ENCODE data around the gene CLDN9. TPM values are rescaled to one million over a fixed set of nuclear protein-coding genes. Genes with fewer than 3 reads are reported as not detected.

CLDN9 gene
- total and polyA plus RNA-seq, 7 donors: 0.28 TPM; not detected in 6

DNA sequence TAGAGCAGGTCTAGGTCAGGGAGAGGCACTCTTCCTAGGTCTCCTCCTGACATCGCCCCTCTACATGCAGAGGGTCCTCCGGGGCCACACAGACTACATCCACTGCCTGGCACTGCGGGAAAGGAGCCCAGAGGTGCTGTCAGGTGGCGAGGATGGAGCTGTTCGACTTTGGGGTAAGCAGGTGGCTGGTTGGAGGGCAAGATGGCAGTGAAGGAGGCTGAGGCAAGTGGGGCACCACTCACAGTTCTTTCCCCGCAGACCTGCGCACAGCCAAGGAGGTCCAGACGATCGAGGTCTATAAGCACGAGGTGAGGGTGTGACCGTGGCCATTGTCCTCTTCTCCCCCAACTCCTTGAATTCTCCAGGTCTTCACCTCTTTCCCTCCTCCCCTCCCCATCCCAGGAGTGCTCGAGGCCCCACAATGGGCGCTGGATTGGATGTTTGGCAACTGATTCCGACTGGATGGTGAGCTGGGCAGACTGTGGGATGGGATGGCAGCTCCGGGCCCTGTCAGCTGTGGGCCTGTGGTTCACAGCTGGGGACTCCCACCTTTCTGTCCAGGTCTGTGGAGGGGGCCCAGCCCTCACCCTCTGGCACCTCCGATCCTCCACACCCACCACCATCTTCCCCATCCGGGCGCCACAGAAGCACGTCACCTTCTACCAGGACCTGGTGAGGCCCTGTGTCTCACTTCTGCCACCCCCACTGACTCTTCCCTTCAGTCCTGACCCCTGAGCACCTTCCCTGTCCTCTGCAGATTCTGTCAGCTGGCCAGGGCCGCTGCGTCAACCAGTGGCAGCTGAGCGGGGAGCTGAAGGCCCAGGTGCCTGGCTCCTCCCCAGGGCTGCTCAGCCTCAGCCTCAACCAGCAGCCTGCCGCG is 14.1 kb downstream of the CLDN9 start:
- intact Hi-C loops (cut with DNase I): no loop called here
- peaks cover 0 to 56% (median 48%) of the 10 kb centered on the region in 4 donors for H3K4me1 ChIP-seq
- DNase-seq: no peak

DNA sequence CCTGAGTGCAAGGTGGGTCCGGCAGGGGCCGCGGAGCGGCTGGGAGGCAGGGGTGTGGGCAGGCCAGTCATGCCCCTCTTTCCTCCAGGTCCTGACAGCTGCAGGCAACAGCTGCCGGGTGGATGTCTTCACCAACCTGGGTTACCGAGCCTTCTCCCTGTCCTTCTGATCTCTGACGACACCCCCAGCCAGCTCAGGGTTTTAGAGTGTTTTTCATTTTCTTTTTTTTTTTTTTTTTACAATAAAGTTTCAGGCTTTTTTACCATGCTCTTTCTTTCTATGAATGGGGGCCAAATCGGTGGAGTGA is 14.7 kb downstream of the CLDN9 start:
- WGBS, 2 donors: 80 to 90% methylated on average over 8 of the region's 8 CpGs
- intact Hi-C loops (cut with DNase I): no loop called here

More for the DNA sequence above, 14.1 kb downstream of the CLDN9 start:
- 94 to 95% methylated on average over 24 of the region's 24 CpGs for WGBS, 2 donors
- peaks cover 0 to 20% (median 15%) of the 10 kb centered on the region in 4 donors for H3K36me3 ChIP-seq
- no peak overlapping the region for H3K27ac ChIP-seq
- no peaks in the 10 kb centered on the region for H3K9me3 ChIP-seq
- TF ChIP-seq POLR2A (IDR thresholded peaks at IDR 0.05): no peak
- TF ChIP-seq, protein P1, sequence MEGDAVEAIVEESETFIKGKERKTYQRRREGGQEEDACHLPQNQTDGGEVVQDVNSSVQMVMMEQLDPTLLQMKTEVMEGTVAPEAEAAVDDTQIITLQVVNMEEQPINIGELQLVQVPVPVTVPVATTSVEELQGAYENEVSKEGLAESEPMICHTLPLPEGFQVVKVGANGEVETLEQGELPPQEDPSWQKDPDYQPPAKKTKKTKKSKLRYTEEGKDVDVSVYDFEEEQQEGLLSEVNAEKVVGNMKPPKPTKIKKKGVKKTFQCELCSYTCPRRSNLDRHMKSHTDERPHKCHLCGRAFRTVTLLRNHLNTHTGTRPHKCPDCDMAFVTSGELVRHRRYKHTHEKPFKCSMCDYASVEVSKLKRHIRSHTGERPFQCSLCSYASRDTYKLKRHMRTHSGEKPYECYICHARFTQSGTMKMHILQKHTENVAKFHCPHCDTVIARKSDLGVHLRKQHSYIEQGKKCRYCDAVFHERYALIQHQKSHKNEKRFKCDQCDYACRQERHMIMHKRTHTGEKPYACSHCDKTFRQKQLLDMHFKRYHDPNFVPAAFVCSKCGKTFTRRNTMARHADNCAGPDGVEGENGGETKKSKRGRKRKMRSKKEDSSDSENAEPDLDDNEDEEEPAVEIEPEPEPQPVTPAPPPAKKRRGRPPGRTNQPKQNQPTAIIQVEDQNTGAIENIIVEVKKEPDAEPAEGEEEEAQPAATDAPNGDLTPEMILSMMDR (IDR thresholded peaks at IDR 0.05): no peak
- no peak for TF ChIP-seq EP300 (IDR thresholded peaks at IDR 0.05)
- no peak for TF ChIP-seq POLR2AphosphoS5 (IDR thresholded peaks at IDR 0.05)
- peaks cover 24 to 35% (median 30%) of the 10 kb centered on the region in 3 donors for H3K27me3 ChIP-seq
- H3K4me3 ChIP-seq: no peak overlapping the region

DNA sequence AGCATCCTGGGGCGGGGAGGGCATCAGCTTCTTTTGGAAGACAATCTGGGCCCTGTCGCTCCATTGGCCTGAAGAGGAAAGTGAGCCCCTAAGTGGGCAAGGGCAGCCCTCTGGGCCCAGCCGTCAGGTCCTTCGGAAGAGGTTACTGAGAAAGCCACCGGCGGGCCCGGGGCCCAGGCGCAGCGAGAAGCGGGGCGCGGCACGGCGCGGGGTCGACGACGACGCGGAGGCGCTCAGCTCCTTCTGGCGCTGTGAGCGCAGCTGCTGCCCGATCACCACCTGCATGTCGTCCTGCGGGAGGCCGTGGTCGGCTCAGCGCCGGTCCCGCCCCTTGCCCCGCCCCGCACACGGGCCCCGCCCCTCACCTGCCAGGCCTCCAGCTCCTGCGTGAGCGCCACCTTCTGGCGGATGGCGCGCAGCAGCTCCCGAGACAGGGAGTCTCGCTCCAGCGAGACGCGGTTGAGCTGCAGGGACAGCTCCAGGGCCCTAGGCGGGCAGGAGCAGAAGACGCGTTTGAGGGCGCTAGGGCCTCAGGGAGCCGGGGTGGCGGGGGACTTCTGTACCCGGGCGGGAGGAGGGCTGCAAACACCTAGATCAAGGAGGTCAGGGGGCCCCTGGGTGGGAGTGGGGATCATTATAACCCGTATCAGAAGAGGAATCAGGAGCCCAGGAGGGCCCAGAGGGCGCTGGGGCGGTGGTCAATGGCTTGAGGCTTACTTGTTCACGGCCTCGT is 15.4 kb downstream of the CLDN9 start:
- peak overlapping the region in 1 of 4 donors; percentile 15 for H3K4me3 ChIP-seq
- 6 to 9% methylated on average over 58 of the region's 58 CpGs for WGBS, 2 donors
- no peaks in the 10 kb centered on the region for H3K9me3 ChIP-seq
- TF ChIP-seq, protein P1 (IDR thresholded peaks at IDR 0.05): peak; percentile 41 to 72 (median 48)
- no peak for TF ChIP-seq POLR2AphosphoS5 (IDR thresholded peaks at IDR 0.05)
- no peak for TF ChIP-seq EP300 (IDR thresholded peaks at IDR 0.05)
- TF ChIP-seq POLR2A (IDR thresholded peaks at IDR 0.05): no peak
- peak; percentile 85 for DNase-seq
- H3K4me1 ChIP-seq: peaks cover 0 to 43% (median 35%) of the 10 kb centered on the region in 4 donors
- H3K27ac ChIP-seq: no peak overlapping the region
- peaks cover 0 to 20% (median 15%) of the 10 kb centered on the region in 4 donors for H3K36me3 ChIP-seq
- peaks cover 24 to 48% (median 41%) of the 10 kb centered on the region in 3 donors for H3K27me3 ChIP-seq
- intact Hi-C loops (cut with DNase I): loop anchor here (1.0 kb wide), 1 partner anchor 25 kb away; no protein-coding TSS in a partner anchor

More for the DNA sequence above, 14.7 kb downstream of the CLDN9 start:
- TF ChIP-seq POLR2AphosphoS5 (IDR thresholded peaks at IDR 0.05): no peak
- TF ChIP-seq POLR2A (IDR thresholded peaks at IDR 0.05): no peak
- peaks cover 0 to 50% (median 42%) of the 10 kb centered on the region in 4 donors for H3K4me1 ChIP-seq
- H3K27me3 ChIP-seq: peaks cover 24 to 41% (median 36%) of the 10 kb centered on the region in 3 donors
- H3K36me3 ChIP-seq: peaks cover 0 to 20% (median 15%) of the 10 kb centered on the region in 4 donors
- no peak overlapping the region for H3K27ac ChIP-seq
- H3K9me3 ChIP-seq: no peaks in the 10 kb centered on the region
- no peak for DNase-seq
- H3K4me3 ChIP-seq: no peak overlapping the region

DNA sequence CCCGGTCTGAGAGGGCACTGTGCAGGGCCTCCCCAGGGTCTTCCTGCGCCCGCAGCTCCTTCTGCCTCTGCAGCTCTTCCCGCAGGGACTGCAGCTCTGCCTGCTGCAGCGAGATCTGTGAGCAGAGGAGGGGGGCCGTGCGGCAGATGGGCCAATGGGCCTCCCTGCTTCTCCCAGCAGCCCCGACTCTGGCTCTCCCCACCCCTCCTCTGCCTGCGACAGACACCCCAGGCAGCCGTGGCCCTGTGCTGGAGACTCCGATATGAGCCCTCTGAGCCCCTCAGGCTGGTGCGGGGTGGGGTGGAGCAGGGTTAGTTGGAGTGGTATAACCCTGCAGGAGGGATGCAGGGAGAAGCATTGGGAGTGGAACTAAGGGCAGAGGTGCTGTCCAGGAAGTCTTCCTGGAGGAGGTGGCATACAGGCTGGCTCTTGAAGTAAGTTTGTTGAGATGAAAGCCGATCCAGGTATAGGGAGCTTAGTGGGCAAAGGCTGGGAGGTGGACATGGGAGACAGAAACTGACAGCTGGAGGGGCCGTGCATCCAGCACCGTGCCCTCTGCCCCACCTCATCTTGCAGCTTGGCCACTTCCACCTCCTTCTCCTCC is 16.1 kb downstream of the CLDN9 start:
- intact Hi-C loops (cut with DNase I): loop anchor here (1.0 kb wide), 1 partner anchor 26 kb away; no protein-coding TSS in a partner anchor
- no peaks in the 10 kb centered on the region for H3K9me3 ChIP-seq
- peaks cover 24 to 55% (median 44%) of the 10 kb centered on the region in 3 donors for H3K27me3 ChIP-seq
- TF ChIP-seq POLR2AphosphoS5 (IDR thresholded peaks at IDR 0.05) (no peak), POLR2A (IDR thresholded peaks at IDR 0.05) (no peak), EP300 (IDR thresholded peaks at IDR 0.05) (no peak)
- TF ChIP-seq, protein P1 (IDR thresholded peaks at IDR 0.05): no peak
- H3K36me3 ChIP-seq: peaks cover 0 to 20% (median 15%) of the 10 kb centered on the region in 4 donors
- DNase-seq: no peak
- H3K4me3 ChIP-seq: no peak overlapping the region
- peaks cover 0 to 36% (median 30%) of the 10 kb centered on the region in 4 donors for H3K4me1 ChIP-seq
- H3K27ac ChIP-seq: no peak overlapping the region
- WGBS, 2 donors: 41 to 72% methylated on average over 15 of the region's 15 CpGs

All from sigmoid colon (tissue), 7 donors.